NCI-H524 (cell line): ENCODE measurements around the gene TMEM209.
"Not testable (repeated sequence)": the region's sequence is repeated elsewhere in the genome, so short reads cannot be mapped to it uniquely, and the experiment has no call there.

ENCODE experiments used
- DNase-seq, 2 experiments: peaks; one replicate each; lab custom pipeline; 2025; lab: John Stamatoyannopoulos, UW

Gene TMEM209

GRCh38 chr7:130205084-130205947 is at the start of gene TMEM209:
TMEM209 (minus strand) TSS chr7:130205406; CDS start chr7:130205375, 31 bp downstream.
- peak; percentile 93 to 98 for DNase-seq

- no peak for DNase-seq
Measured at GRCh38 chr7:130254555-130254954, 49.3 kb upstream of the TMEM209 start.

GRCh38 chr7:130249626-130250025 is 44.4 kb upstream of the TMEM209 start:
- not testable (repeated sequence) for DNase-seq

GRCh38 chr7:130248842-130249241 is 43.6 kb upstream of the TMEM209 start:
- not testable (repeated sequence) for DNase-seq

- not testable (repeated sequence) for DNase-seq
Measured at GRCh38 chr7:130246491-130246890, 41.3 kb upstream of the TMEM209 start.

- DNase-seq, result not testable (repeated sequence)
Measured at GRCh38 chr7:130243486-130243885, 38.3 kb upstream of the TMEM209 start.

GRCh38 chr7:130242198-130243014 is 37.2 kb upstream of the TMEM209 start:
- peak; percentile 39 to 72 for DNase-seq

- DNase-seq, result no peak
Measured at GRCh38 chr7:130240240-130240639, 35.0 kb upstream of the TMEM209 start.

GRCh38 chr7:130236361-130236760 is 31.2 kb upstream of the TMEM209 start:
- DNase-seq, result not testable (repeated sequence)

- DNase-seq, result no peak
Measured at GRCh38 chr7:130234078-130234477, 28.9 kb upstream of the TMEM209 start.

- DNase-seq, result no peak
Measured at GRCh38 chr7:130232209-130232608, 27.0 kb upstream of the TMEM209 start.

- DNase-seq, result no peak
Measured at GRCh38 chr7:130231792-130232191, 26.6 kb upstream of the TMEM209 start.

- DNase-seq, result not testable (repeated sequence)
Measured at GRCh38 chr7:130229981-130230380, 24.8 kb upstream of the TMEM209 start.

- DNase-seq, result no peak
Measured at GRCh38 chr7:130228840-130229502, 23.8 kb upstream of the TMEM209 start.

- DNase-seq, result no peak
Measured at GRCh38 chr7:130227883-130228575, 22.8 kb upstream of the TMEM209 start.

GRCh38 chr7:130226333-130226732 is 21.1 kb upstream of the TMEM209 start:
- no peak for DNase-seq

GRCh38 chr7:130224923-130225322 is 19.7 kb upstream of the TMEM209 start:
- not testable (repeated sequence) for DNase-seq

- DNase-seq, result no peak
Measured at GRCh38 chr7:130224210-130224609, 19.0 kb upstream of the TMEM209 start.

GRCh38 chr7:130223646-130224045 is 18.4 kb upstream of the TMEM209 start:
- DNase-seq, result no peak

- DNase-seq, result no peak
Measured at GRCh38 chr7:130221746-130222145, 16.5 kb upstream of the TMEM209 start.

- DNase-seq, result no peak
Measured at GRCh38 chr7:130219871-130220270, 14.7 kb upstream of the TMEM209 start.
